ENCODE measurements around the gene FAM180A. TPM values are rescaled to one million over a fixed set of nuclear protein-coding genes. Genes with fewer than 3 reads are reported as not detected.

Gene FAM180A
- total and polyA plus RNA-seq, 9 of the 15 experiments (the other 6 are each of a cell fraction or from before 2014, with no cell fraction given), result not detected

GRCh38 chr7:135789431-135789830, 40.8 kb upstream of the FAM180A start:
- no peak overlapping the region for H3K4me3 ChIP-seq
- POLR2A ChIA-PET, result no interaction called here
- ATAC-seq, result no peak
- FAIRE-seq, result no peak
- no TSS peak for BruUV-seq (replicated peaks)
- in situ Hi-C loops (cut with MboI), result no loop called here
- no peaks in the 10 kb centered on the region for H4K20me1 ChIP-seq (replicated peaks; ENCODE audit: control insufficient read depth, insufficient read depth, low read length)
- H2AFZ ChIP-seq (ENCODE audit: low read depth, low read length), result no peak overlapping the region
- no peak overlapping the region for H3K9ac ChIP-seq (ENCODE audit: insufficient read depth in 1 of 2, low read depth in 2 of 2, low read length in 2 of 2)
- TF ChIP-seq HDAC1 (IDR thresholded peaks at IDR 0.05), result no peak
- no peak for TF ChIP-seq NKRF (IDR thresholded peaks at IDR 0.05; ENCODE audit: borderline replicate concordance)
- no peak for TF ChIP-seq FOXM1 (IDR thresholded peaks at IDR 0.05; ENCODE audit: low read depth)
- TF ChIP-seq FOXM1 (CRISPR knock-in tag; IDR thresholded peaks at IDR 0.05; ENCODE audit: low read depth), result no peak
- no peak for TF ChIP-seq CREB3 (tag; conservative IDR thresholded peaks at IDR 0.05; ENCODE audit: low read depth)
- 0% methylated on average over 4 of the region's 4 CpGs for WGBS (ENCODE audit: insufficient coverage, low coverage, missing lambda C conversion rate)
- intact Hi-C loops (cut with micrococcal nuclease), result no loop called here
- H3K79me2 ChIP-seq (ENCODE audit: control insufficient read depth, insufficient read depth, low read length), result no peaks in the 10 kb centered on the region
- no peak overlapping the region for H3K4me2 ChIP-seq (ENCODE audit: insufficient read depth, low read length)
- H3K36me3 ChIP-seq (ENCODE audit: control insufficient read depth, insufficient read depth, low read length), result no peaks in the 10 kb centered on the region
- CTCF ChIA-PET (ENCODE audit: low intra/inter-chr PET ratio), result no interaction called here
- peaks cover 35 to 52% of the 10 kb centered on the region in 2 experiments for H3K27me3 ChIP-seq (ENCODE audit: control insufficient read depth in 2 of 2, insufficient read depth in 2 of 2, low read length in 2 of 2)
- no peak for DNase-seq (ENCODE audit: extremely low read depth in 1 of 4, low spot score in 3 of 4)
- H3K27ac ChIP-seq (ENCODE audit: extremely low read depth, low read depth, low read length), result no peak overlapping the region
- no peaks in the 10 kb centered on the region for H3K9me3 ChIP-seq (replicated peaks; ENCODE audit: control insufficient read depth, insufficient read depth, low read depth, low read length)
- no peaks in the 10 kb centered on the region for H3K9me1 ChIP-seq (ENCODE audit: control insufficient read depth, insufficient read depth, low read length)
- H3K4me1 ChIP-seq (replicated peaks in 1 of 2; ENCODE audit: control insufficient read depth in 2 of 2, insufficient read depth in 2 of 2, low read length in 2 of 2), result no peaks in the 10 kb centered on the region; a peak in 1 of 5 replicates

Data from K562 (cell line).